BLaER1 (cell line): Measurements from ENCODE around the gene TMC8.

Experiments
- H3K27ac ChIP-seq: shearing (Covaris generic); formaldehyde crosslinking; 2 replicates; pipeline ENCODE4 v1.8.1; 2022
- H3K27me3 ChIP-seq: shearing (Covaris generic); formaldehyde crosslinking; 2 replicates; pipeline ENCODE4 v1.8.1; 2022
- H3K36me3 ChIP-seq: shearing (Covaris generic); formaldehyde crosslinking; 2 replicates; pipeline ENCODE4 v1.8.1; 2022
- H3K4me1 ChIP-seq: shearing (Covaris generic); formaldehyde crosslinking; 2 replicates; pipeline ENCODE4 v1.8.1; 2022
- H3K4me2 ChIP-seq: shearing (Covaris generic); formaldehyde crosslinking; 2 replicates; pipeline ENCODE4 v1.8.1; 2022
- H3K4me3 ChIP-seq: shearing (Covaris generic); formaldehyde crosslinking; 2 replicates; pipeline ENCODE4 v1.8.1; 2022
- H3K9ac ChIP-seq: shearing (Covaris generic); formaldehyde crosslinking; 2 replicates; pipeline ENCODE4 v1.8.1; 2022
- H3K9me3 ChIP-seq: shearing (Covaris generic); formaldehyde crosslinking; 2 replicates; pipeline ENCODE4 v1.8.1; 2022
- H4K20me1 ChIP-seq: shearing (Covaris generic); formaldehyde crosslinking; 2 replicates; pipeline ENCODE4 v1.8.1; 2022
- Cebpa-rat ChIP-seq: shearing (Covaris generic); IDR thresholded peaks from 2 replicates; pipeline ENCODE4 v1.8.1; 2022

Gene TMC8

GRCh38 chr17:78174870-78175642, 44.5 kb downstream of the TMC8 start:
- no peak overlapping the region for H3K9ac ChIP-seq
- no peak overlapping the region for H3K4me3 ChIP-seq
- H3K27ac ChIP-seq, result 0 out of 2 replicates have a peak overlapping the region, but pooled peaks have one; percentile 6
- H3K27me3 ChIP-seq, result no peaks in the 10 kb centered on the region
- H3K36me3 ChIP-seq, result peaks cover 83% of the 10 kb centered on the region
- H3K9me3 ChIP-seq, result no peaks in the 10 kb centered on the region
- TF ChIP-seq Cebpa-rat, result no peak
- peaks cover 66% of the 10 kb centered on the region for H3K4me1 ChIP-seq
- no peak overlapping the region for H3K4me2 ChIP-seq
- peaks cover 46% of the 10 kb centered on the region for H4K20me1 ChIP-seq

DNA sequence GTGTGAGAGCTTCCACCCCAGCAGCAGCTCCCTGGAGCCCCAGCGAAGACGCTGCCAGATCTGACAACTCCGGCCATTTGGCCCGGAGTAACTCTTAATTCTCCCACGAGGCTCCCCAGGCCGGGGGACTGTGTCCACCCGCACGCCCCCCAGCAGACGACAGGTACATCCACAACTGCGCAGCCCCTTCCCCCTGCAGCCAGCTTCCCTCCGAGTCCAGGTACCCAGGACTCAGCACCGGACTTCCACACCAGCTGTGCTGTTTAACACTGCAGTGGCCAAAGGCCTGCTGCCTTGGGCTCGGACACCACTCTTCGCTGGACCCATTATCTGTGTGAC, 45.0 kb downstream of the TMC8 start:
- no peak overlapping the region for H3K27ac ChIP-seq

GRCh38 chr17:78176548-78177025, 46.0 kb downstream of the TMC8 start:
- peak overlapping the region; percentile 31; the same call in 1 of the 2 replicates for H3K4me2 ChIP-seq
- no peak overlapping the region for H3K27ac ChIP-seq
- no peaks in the 10 kb centered on the region for H3K27me3 ChIP-seq
- H3K36me3 ChIP-seq, result peaks cover 83% of the 10 kb centered on the region
- TF ChIP-seq Cebpa-rat, result no peak
- H3K9me3 ChIP-seq, result no peaks in the 10 kb centered on the region
- peaks cover 74% of the 10 kb centered on the region for H3K4me1 ChIP-seq
- no peak overlapping the region for H3K9ac ChIP-seq
- H4K20me1 ChIP-seq, result peaks cover 30% of the 10 kb centered on the region
- H3K4me3 ChIP-seq, result no peak overlapping the region

More for the DNA sequence above, 45.0 kb downstream of the TMC8 start:
- no peak overlapping the region for H3K9ac ChIP-seq
- peaks cover 83% of the 10 kb centered on the region for H3K36me3 ChIP-seq
- no peaks in the 10 kb centered on the region for H3K9me3 ChIP-seq
- peaks cover 70% of the 10 kb centered on the region for H3K4me1 ChIP-seq
- H3K4me2 ChIP-seq, result no peak overlapping the region
- peaks cover 40% of the 10 kb centered on the region for H4K20me1 ChIP-seq
- no peak overlapping the region for H3K4me3 ChIP-seq
- no peaks in the 10 kb centered on the region for H3K27me3 ChIP-seq
- no peak for TF ChIP-seq Cebpa-rat

GRCh38 chr17:78179372-78179771, 48.8 kb downstream of the TMC8 start:
- H3K36me3 ChIP-seq, result peaks cover 83% of the 10 kb centered on the region
- peak overlapping the region; percentile 62 for H3K4me2 ChIP-seq
- H3K27ac ChIP-seq, result peak overlapping the region; percentile 74; the same call in 1 of the 2 replicates
- TF ChIP-seq Cebpa-rat, result no peak
- H3K27me3 ChIP-seq, result no peaks in the 10 kb centered on the region
- peak overlapping the region; percentile 63; the same call in 1 of the 2 replicates for H3K9ac ChIP-seq
- H3K4me3 ChIP-seq, result no peak overlapping the region
- 0 out of 2 replicates have a peak, but pooled peaks cover 6% of the 10 kb centered on the region for H4K20me1 ChIP-seq
- H3K4me1 ChIP-seq, result peaks cover 70% of the 10 kb centered on the region
- H3K9me3 ChIP-seq, result no peaks in the 10 kb centered on the region

DNA sequence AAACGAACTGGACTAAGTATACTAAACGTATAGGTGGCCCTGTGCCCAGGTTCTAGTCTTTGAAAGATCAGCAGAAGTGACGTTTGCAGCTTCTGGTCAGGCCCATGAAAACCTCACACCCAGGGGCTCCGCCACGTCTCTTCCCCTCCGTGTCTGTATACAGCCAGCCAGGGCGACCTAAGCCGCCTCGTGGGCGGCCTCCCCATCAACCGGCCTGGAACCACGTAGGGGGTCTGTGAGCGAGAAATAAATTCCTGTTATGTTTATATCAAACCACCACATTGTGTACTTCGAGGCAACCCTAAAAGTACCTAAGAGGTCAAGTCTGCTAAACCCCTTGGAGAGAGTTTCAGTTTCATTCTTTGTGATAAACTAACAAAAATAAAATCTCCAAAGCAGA, 49.5 kb downstream of the TMC8 start:
- H3K9ac ChIP-seq, result peak overlapping the region; percentile 63
- H3K36me3 ChIP-seq, result peaks cover 83% of the 10 kb centered on the region
- no peaks in the 10 kb centered on the region for H3K9me3 ChIP-seq
- peak overlapping the region; percentile 74 for H3K27ac ChIP-seq
- H3K4me1 ChIP-seq, result peaks cover 73% of the 10 kb centered on the region
- H3K4me3 ChIP-seq, result no peak overlapping the region
- H3K4me2 ChIP-seq, result peak overlapping the region; percentile 62
- no peaks in the 10 kb centered on the region for H4K20me1 ChIP-seq
- no peaks in the 10 kb centered on the region for H3K27me3 ChIP-seq
- no peak for TF ChIP-seq Cebpa-rat

GRCh38 chr17:78180508-78180907, 49.9 kb downstream of the TMC8 start:
- H3K27ac ChIP-seq, result peak overlapping the region; percentile 74
- no peak overlapping the region for H3K4me3 ChIP-seq
- peaks cover 77% of the 10 kb centered on the region for H3K4me1 ChIP-seq
- peak overlapping the region; percentile 62 for H3K4me2 ChIP-seq
- TF ChIP-seq Cebpa-rat, result no peak
- H3K9ac ChIP-seq, result peak overlapping the region; percentile 63
- no peaks in the 10 kb centered on the region for H3K9me3 ChIP-seq
- peaks cover 83% of the 10 kb centered on the region for H3K36me3 ChIP-seq
- H4K20me1 ChIP-seq, result no peaks in the 10 kb centered on the region
- H3K27me3 ChIP-seq, result no peaks in the 10 kb centered on the region

- Histone ChIP-seq H3K27me3 (no peaks in the 10 kb centered on the region), H3K27ac (no peak overlapping the region), H3K4me2 (no peak overlapping the region), H3K9me3 (no peaks in the 10 kb centered on the region), H4K20me1 (no peaks in the 10 kb centered on the region), H3K9ac (no peak overlapping the region; the same call in 1 of the 2 replicates), H3K4me1 (peaks cover 76% of the 10 kb centered on the region), H3K36me3 (peaks cover 77% of the 10 kb centered on the region), H3K4me3 (no peak overlapping the region)
- no peak for TF ChIP-seq Cebpa-rat
Observed at GRCh38 chr17:78182504-78182903, 51.9 kb downstream of the TMC8 start.

DNA sequence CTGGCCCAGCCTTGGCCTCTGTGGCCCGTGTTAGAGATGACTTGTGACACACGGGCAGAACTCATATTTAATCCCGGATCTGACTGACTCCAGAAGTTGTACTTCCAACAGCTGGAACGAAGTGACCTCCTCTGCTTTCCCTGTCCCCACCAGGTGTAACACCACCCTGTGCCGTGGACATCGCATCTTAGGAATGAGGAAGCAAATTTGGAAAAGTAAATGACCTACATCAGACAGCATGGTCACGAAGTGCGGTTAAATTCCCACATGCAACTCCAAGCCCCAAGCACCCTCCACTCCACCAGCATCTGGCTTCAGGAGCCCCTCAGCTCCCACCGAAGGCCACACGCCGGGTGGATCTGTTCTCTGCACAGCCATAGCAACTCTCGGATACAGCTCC, 53.3 kb downstream of the TMC8 start:
- TF ChIP-seq Cebpa-rat, result no peak
- peak overlapping the region; percentile 86; the same call in 1 of the 2 replicates for H3K4me2 ChIP-seq
- H4K20me1 ChIP-seq, result no peaks in the 10 kb centered on the region
- H3K4me3 ChIP-seq, result no peak overlapping the region
- peaks cover 64% of the 10 kb centered on the region for H3K36me3 ChIP-seq
- no peaks in the 10 kb centered on the region for H3K9me3 ChIP-seq
- no peaks in the 10 kb centered on the region for H3K27me3 ChIP-seq
- H3K9ac ChIP-seq, result peak overlapping the region; percentile 46; the same call in 1 of the 2 replicates
- H3K27ac ChIP-seq, result 0 out of 2 replicates have a peak overlapping the region, but pooled peaks have one; percentile 38
- peaks cover 88% of the 10 kb centered on the region for H3K4me1 ChIP-seq

DNA sequence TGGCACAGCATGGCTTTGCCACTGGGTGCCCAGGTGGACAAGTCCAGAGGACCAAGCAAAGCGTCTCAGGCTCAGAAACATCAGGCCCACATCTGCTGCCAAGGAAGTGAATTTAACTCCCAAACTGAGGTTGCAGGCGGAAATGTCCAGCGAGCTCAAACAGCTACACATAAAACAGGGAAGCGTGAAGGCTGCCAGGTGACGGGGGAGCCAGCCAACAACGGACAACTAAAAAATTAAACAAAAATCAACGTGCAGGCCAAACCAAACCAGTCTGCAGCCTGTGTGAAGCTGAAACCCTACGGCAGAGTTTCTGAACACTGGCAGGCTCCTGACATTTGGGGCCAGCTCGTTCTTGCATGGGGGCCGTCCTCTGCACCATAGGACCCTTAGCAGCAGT, 53.8 kb downstream of the TMC8 start:
- Histone ChIP-seq H3K4me1 (peaks cover 88% of the 10 kb centered on the region), H3K27ac (no peak overlapping the region), H3K9ac (peak overlapping the region; percentile 46; the same call in 1 of the 2 replicates), H3K36me3 (peaks cover 63% of the 10 kb centered on the region), H3K9me3 (no peaks in the 10 kb centered on the region), H3K4me3 (no peak overlapping the region), H3K27me3 (no peaks in the 10 kb centered on the region), H4K20me1 (no peaks in the 10 kb centered on the region), H3K4me2 (peak overlapping the region; percentile 86)
- TF ChIP-seq Cebpa-rat, result no peak

- Histone ChIP-seq H3K4me3 (no peak overlapping the region), H3K4me2 (peak overlapping the region; percentile 86), H3K4me1 (peaks cover 88% of the 10 kb centered on the region), H3K27ac (no peak overlapping the region), H4K20me1 (no peaks in the 10 kb centered on the region), H3K9ac (peak overlapping the region; percentile 84; the same call in 1 of the 2 replicates), H3K36me3 (peaks cover 63% of the 10 kb centered on the region), H3K27me3 (no peaks in the 10 kb centered on the region), H3K9me3 (no peaks in the 10 kb centered on the region)
- no peak for TF ChIP-seq Cebpa-rat
Observed at GRCh38 chr17:78184868-78185267, 54.3 kb downstream of the TMC8 start.
